Inferior parietal cortex (tissue), 1 donor: ENCODE measurements around the gene CDKN2A.
"Not testable (repeated sequence)": the region's sequence is repeated elsewhere in the genome, so short reads cannot be mapped to it uniquely, and the experiment has no call there.

ENCODE experiments used
- DNase-seq: peaks from one replicate; pipeline ENCODE4 v3.0.0-alpha.2; 2016; ENCODE audit errors: extremely low spot score

Gene CDKN2A

DNA sequence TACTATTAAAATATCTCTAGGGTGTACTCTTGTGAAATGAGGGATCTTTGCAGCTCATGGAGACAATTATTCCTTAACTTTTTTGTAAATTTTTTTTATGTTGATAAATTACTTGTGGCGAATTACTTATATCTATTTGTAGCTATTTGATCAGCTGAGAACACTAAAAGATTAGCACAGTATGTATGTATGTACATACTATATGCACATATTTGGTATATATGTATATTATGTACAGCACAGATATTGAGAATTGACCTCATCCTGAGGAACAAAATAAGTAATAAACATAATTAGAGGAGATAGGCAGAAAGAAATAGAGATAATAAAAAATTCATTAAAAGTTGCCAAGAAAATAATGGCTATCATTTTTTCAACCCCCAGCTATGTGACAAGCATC lies 11.8 kb downstream of the CDKN2A start:
- DNase-seq: no peak

DNA sequence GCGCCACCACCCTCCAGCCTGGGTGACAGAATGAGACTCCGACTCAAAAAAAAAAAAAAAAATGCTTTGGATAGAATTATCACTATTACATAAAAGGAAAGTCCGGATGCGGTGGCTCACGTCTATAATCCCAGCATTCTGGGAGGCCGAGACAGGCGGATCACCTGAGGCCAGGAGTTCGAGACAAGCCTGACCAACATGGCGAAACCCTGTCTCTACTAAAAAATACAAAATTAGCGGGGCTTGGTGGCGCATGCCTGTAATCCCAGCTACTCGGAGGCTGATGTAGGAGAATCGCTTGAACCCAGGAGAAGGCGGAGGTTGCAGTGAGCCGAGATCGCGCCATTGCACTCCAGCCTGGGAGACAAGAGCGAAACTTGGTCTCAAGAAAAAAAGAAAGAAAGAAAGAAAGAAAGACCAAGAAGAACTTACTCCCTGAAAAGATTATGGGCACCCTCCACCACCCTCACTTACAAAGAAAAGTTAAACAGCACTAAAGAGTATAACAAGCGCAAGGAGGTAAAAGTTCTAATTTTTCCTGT lies 17.8 kb downstream of the CDKN2A start:
- DNase-seq: no peak

DNA sequence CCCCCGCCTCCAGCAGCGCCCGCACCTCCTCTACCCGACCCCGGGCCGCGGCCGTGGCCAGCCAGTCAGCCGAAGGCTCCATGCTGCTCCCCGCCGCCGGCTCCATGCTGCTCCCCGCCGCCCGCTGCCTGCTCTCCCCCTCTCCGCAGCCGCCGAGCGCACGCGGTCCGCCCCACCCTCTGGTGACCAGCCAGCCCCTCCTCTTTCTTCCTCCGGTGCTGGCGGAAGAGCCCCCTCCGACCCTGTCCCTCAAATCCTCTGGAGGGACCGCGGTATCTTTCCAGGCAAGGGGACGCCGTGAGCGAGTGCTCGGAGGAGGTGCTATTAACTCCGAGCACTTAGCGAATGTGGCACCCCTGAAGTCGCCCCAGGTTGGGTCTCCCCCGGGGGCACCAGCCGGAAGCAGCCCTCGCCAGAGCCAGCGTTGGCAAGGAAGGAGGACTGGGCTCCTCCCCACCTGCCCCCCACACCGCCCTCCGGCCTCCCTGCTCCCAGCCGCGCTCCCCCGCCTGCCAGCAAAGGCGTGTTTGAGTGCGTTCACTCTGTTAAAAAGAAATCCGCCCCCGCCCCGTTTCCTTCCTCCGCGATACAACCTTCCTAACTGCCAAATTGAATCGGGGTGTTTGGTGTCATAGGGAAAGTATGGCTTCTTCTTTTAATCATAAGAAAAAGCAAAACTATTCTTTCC lies 19.3 kb downstream of the CDKN2A start:
- DNase-seq: no peak

DNA sequence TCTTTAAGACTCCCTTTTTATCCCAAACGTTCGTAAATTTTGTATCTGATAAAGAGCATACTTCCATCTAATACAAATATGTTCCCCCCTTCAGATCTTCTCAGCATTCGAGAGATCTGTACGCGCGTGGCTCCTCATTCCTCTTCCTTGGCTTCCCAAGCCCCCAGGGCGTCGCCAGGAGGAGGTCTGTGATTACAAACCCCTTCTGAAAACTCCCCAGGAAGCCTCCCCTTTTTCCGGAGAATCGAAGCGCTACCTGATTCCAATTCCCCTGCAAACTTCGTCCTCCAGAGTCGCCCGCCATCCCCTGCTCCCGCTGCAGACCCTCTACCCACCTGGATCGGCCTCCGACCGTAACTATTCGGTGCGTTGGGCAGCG lies 19.9 kb downstream of the CDKN2A start:
- DNase-seq: no peak

DNA sequence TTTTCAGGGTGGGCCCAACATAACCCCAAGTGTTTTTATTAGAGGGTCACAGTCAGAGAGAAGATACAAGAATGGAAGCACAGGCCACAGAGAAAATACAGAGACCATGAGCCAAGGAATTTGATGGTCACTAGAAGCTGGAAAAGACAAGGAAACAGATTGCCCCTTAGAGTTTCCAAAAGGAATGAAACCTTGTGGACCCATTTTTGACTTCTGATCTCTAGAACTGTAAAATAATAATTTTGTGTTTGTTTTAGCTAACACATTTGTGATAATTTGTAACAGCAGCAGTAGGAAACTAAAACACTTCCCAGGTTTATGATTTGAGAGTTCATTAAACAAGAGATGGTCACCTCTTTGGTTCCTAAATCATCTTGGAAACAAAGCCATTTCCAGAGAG lies 21.8 kb downstream of the CDKN2A start:
- no peak for DNase-seq

DNA sequence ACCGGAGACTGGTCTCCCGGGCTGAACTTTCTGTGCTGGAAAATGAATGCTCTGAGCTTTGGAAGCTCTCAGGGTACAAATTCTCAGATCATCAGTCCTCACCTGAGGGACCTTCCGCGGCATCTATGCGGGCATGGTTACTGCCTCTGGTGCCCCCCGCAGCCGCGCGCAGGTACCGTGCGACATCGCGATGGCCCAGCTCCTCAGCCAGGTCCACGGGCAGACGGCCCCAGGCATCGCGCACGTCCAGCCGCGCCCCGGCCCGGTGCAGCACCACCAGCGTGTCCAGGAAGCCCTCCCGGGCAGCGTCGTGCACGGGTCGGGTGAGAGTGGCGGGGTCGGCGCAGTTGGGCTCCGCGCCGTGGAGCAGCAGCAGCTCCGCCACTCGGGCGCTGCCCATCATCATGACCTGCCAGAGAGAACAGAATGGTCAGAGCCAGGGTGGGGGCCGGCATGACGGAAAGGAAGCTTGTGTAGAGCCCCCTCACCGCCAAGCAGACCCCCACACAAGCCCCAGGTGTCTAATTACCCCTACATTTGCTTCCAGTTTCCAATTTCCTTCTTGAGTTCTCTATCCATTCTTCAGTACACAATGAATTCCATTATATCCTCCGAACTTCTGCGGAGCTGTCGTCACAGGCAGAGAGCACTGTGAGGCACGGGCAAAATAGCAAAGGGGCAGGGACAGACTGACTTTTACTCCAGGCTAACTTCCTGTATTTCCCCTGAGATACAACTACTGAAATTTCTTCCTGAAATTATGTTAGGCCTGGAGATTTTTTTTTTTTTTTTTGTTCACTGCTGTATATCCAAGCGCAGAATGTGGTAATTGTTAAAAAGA lies 23.2 kb downstream of the CDKN2A start:
- DNase-seq: no peak

DNA sequence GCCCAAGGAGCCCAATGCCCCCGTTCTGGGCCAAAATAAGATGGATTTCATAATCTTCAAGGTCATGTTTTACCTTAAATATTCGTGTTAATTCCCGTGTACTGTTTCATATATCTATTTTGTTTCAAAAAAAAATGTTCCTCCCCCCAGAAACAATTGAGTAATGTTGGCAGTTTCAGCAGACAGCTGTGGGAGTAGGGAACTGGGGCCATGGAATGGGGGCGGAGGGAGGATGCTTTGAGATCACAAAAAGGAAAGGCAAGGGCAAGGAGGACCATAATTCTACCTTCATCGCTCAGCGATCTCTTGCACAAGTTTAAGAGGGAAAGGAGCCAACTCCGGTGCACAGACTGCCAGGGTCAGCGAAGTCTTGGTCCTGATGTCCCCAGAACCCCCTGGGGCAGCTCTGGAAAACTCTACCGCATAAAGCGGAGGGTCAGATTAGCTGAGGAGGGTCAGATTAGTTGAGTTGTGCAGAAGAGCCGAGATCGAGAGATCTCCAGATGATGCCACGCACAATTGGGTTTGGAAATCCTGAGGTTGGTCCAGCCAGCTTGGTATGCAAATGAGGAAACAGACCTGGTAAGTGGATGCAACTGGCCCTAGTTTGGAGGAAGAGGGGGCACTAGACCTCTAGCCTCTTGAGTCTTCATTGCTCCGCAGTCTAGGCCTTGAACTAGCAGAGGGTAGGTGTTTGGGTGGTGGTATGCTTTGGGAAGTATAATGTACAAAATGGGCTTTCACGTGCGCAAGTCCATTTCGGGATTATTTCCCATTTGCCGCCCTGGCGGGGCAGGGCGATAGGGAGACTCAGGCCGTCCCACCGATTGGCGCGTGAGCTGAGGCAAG lies 24.0 kb downstream of the CDKN2A start:
- DNase-seq: no peak

DNA sequence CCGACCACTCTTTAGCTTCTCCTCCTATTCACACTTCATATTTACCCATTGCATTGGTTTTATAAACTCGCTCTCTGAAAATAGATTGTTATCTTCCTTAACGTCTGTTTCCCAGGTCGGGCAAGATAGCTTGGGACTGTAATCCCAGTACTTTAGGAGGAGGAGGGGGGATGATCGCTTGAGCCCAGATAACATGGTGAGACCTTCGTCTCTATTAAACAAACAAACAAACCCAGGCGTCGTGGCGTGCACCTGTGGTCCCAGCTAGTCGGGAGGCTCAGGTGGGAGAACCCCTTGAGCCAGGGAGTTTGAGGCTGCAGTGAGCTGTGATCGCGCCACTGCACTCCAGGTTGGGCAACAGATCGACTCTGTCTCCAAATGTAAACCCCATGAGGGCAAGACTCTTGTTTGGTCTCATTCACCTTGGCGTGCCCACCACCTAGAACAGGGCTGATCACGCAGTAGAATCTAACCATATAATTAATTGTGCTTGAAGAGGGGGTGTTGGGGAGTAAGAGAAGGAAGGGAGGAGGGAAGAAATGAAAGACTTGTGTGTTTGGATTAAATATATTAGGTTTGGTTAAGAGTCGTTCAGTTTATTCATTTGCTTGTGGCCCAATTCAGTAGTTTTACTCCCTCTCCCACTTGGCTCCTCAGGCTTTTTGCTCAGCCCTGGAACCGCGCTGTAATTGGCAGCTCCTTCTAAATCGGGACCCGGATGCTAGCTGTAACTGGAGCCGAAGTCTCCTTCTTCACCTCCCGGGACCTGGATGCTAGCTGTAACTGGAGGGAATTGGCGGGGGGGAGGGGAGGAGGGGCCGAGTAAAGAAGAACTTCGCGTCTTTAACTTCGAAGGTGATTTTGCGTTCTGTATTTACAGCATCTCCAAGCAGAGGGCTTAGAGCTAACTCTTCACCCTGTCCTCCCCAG lies 24.9 kb downstream of the CDKN2A start:
- DNase-seq: no peak

DNA sequence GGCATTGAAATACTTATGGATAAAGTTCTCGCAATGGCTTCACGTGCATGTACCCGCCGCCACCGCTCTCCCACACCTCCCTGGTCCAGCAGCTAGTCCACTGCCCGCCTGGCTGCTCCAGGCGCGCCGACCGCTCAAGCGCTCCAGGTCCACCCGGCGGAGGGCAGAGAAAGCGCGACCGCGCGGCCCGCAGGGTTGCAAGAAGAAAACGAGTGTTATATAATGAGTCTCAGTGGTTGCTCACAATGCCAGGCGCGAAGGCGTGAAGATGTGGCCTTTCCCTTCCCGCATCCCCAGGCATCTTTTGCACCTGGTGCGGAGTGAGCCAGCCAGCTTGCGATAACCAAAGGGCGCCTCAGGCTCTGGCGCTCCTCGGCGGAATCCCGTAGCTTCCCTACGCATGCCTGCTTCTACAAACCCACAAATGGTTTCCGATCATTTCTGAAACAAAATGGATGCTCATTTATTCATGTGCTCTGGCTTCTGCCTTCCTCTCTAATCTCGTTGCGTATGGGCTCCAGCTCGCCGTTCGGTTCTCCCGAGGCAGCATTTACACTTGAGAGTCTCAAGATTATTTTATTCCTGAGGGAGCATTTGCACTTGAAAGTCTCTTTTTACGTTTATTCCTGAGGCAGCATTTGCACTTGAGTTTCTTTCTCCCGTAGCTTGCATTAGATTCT lies 25.7 kb downstream of the CDKN2A start:
- DNase-seq: no peak

DNA sequence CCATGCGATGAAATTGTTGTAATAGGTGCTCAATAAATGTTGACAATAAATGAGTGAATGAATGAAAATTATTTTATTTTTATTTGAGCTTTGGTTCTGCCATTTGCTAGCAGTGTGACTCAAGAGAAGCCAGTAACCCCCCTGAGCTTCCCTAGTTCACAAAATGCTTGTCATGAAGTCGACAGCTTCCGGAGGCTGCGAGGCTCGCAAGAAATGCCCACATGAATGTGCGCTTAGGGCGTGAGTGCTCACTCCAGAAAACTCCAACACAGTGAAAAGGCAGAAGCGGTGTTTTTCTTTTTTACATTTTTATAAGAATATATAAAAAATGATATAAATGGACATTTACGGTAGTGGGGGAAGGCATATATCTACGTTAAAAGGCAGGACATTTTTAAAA lies 26.5 kb downstream of the CDKN2A start:
- no peak for DNase-seq

DNA sequence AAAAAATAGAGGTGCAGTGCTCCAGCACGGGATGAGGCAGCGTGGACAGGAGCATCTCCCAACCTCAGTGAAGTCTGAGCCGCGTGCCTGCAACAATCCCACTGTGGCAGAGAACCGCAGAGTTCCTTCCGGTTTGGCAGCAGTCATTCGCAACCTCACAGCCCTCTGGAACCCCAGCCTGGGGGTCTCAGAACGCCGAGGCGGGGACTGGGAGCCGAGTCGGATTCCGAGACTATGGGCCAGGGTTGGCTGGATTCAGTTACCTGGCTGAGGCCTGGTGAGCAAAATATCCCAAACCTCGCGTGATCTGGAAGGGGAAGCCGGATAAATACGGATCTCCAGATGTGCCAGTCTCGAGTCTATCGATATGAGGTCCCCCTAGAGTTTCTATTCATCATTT lies 27.0 kb downstream of the CDKN2A start:
- DNase-seq: no peak

DNA sequence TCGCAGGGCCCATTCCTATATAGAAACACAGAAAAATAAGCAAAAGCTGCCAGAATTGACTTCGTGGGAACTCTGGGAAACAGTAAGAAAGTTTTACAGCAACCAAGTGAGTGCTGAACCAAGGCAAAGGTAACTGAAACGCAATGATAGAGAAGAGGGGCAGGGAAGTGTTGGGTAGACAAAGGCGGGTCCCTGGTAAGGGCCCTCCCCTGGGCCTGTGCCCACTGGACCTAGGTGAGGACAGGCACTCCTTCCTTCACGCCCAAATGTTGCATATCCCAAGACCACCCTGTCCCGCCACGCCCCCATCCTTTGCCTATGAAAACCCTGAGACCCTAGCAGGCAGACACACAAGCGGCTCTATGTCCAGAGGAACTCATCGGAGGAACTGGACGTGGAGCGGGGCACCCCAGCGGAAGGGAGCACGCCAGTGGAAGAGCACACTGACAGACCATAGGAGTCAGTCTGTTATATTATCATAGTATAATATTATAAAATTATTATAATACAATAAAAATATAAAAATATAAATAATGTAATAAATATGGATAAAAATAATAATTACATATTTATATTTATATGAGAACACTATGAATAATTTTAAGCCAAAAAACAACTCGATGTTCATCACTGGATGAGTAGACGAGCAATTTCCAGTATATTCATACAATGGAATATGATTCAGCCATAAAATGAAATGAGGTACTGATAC lies 27.9 kb downstream of the CDKN2A start:
- DNase-seq: no peak

DNA sequence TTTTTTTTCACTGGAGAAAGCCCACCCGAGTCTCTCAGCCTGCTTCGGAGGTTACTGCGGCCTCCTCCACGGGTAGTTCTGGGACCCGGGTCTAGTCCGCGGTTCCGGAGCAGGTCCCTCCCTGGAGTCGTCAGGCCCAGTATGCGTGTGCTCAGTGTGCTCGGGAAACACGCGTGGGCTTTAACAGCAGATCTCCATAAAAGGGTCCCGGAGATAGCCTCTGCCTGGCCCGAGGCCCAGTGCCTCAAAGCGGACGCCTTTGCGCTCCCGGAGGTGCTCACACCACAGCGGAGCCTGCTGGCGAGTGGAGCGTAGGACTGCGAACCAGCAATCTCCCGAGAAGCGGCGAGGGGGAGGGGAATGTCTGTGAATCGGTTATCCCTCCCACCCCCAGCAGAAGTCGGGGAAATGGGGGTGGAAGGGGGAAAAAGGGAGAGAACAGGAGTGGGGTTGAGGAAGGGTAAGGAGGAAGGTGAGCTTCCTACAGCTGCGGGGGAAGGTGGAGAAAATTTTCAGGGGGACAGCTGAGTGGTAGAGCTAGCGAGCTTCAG lies 28.7 kb downstream of the CDKN2A start:
- DNase-seq: no peak

DNA sequence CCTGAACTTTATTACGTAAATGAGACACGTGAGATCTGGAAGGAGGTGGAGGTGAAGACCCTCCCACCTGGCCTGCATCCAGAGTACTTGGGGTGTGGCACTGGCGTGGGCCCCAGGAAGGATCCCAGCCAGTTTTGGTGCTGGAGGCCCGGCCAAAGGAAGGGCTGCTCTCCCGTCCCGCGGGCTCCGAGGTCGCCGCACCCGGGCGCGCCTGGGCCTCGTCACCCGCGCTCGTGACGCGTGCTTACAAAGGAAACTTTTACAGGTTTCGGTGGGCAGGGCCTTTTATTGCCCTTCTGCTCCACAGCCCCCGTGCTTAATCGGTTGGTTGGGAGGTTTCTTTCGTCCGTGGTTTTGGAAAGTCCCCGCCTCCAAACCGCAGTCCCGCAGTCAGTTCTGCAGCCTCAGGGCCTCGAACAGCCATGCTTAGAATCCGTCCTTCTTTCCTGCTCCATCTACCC lies 29.2 kb downstream of the CDKN2A start:
- DNase-seq: no peak

DNA sequence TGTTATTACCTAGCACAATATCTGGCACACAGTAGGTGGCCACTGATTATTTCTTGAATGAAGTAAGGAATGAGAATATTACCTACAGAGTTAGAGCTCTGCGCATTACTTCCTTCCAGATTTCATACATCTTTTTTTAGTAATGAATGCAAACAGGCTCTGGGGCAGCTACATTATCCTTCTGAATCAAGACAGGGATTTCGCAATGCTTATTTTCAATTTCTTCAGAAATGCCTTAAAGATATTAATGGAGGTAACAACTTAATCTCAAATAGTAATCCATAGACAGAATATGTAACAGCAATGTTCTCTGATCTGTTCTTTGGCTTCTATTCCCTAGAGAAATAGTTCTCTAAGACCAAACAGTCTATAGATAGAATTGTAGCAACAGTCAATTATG lies 32.6 kb downstream of the CDKN2A start:
- no peak for DNase-seq

DNA sequence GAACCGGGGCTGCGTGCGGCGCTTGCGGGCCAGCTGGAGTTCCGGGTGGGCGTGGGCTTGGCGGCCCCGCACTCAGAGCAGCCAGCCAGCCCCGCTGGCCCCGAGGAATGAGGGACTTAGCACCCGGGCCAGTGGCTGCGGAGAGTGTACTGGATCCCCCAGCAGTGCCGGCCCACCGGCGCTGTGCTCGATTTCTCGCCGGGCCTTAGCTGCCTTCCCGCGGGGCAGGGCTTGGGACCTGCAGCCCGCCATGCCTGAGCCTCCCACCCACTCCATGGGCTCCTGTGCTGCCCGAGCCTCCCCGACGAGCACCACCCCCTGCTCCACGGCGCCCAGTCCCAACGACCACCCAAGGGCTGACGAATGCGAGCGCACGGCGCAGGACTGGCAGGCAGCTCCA lies 34.9 kb downstream of the CDKN2A start:
- DNase-seq: not testable (repeated sequence)

DNA sequence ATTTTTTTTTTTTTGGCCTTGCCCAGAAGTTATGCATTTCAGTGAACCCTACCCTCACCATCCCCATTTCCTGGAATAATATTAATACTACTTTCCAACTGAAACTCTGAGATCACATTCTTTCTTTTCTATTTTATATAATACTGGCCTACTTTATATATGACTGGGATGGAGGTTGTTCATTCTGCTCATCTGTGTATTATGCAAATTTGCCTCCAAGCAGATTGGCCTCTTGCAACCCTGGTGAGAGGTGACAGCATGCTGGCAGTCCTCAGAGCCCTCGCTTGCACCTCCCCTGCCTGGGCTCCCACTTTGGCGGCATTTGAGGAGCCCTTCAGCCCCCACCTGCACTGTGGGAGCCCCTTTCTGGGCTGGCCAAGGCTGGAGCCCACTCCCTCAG lies 35.4 kb downstream of the CDKN2A start:
- no peak for DNase-seq

DNA sequence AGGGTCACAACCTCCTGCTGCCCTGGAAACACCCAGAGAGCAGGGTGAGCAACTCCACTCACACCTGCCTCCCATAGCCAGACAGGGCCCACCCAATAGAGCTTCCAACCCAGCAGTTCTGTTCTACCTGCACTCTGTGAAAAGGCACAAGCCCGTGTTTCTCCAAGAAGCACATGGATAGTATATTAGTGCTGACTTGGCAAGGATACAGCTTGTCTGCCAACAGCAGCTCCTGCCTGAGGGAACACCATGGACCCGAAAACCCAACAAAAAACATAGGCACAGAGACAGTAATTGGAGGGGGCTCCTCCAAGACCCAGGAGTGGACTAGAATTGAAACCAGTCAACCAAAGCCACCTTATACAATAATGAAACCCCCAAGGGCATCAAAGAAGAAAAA lies 48.6 kb downstream of the CDKN2A start:
- DNase-seq: no peak

DNA sequence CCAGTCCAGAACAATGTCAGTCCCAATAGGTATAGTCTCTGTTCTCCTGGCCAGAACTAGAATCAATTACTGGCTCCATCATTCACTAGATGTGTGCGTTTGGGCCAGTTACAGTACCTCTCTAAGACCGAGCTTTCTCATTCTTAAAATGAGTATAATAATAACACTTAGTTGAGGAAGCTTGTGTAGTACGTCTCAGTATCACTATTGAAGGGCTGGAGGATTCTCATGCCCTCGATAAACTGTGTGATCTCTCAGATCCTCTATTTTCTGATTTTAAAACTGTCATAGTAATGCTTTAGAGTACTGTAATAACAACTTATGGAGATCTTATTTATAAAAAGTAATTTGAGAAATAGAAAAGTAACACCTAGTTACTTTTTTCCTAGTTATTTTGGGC lies 50.7 kb downstream of the CDKN2A start:
- DNase-seq: no peak
